Sigmoid colon (tissue), 4 donors: Measurements from ENCODE around the gene CTNND2.

Experiments
- POLR2AphosphoS5 ChIP-seq, 4 donors: sonication (generic); formaldehyde crosslinking; IDR thresholded peaks; one replicate each; pipeline ENCODE4 v1.6.1; 2017; ENCODE audit warnings: antibody characterized with exemption in 4 of 4
- TF ChIP-seq, protein P1 (sequence below), 4 experiments: fragments of 450-650 bp in 3 of 4; fragments of 200-600 bp in 1 of 4; IDR thresholded peaks; one replicate each; pipeline ENCODE4 v1.5.1; 2016 to 2019; ENCODE audit warnings: antibody characterized with exemption in 4 of 4, mild to moderate bottlenecking in 3 of 4, moderate library complexity in 2 of 4

DNA sequence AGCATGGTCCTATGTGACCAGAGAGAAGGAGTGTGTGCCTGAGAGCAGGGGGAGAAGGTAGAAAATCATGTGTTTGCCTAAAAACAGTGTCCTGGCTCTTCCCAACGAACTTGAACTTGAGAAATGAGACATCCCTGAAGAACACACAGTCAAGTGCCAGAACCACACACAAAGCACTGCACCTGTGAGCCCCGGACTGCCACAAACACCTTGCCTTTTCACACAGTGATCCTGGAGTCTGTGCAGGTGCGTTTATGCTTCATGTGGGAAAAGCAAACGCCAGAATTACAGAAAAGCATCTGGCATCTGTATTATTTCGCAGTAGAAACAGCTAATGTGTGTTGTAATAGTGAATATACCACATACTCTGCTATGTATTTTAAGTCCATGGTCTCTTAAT lies 9.3 kb downstream of the CTNND2 start:
- TF ChIP-seq, protein P1, sequence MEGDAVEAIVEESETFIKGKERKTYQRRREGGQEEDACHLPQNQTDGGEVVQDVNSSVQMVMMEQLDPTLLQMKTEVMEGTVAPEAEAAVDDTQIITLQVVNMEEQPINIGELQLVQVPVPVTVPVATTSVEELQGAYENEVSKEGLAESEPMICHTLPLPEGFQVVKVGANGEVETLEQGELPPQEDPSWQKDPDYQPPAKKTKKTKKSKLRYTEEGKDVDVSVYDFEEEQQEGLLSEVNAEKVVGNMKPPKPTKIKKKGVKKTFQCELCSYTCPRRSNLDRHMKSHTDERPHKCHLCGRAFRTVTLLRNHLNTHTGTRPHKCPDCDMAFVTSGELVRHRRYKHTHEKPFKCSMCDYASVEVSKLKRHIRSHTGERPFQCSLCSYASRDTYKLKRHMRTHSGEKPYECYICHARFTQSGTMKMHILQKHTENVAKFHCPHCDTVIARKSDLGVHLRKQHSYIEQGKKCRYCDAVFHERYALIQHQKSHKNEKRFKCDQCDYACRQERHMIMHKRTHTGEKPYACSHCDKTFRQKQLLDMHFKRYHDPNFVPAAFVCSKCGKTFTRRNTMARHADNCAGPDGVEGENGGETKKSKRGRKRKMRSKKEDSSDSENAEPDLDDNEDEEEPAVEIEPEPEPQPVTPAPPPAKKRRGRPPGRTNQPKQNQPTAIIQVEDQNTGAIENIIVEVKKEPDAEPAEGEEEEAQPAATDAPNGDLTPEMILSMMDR (IDR thresholded peaks at IDR 0.05): no peak
- no peak for TF ChIP-seq POLR2AphosphoS5 (IDR thresholded peaks at IDR 0.05)
